Right atrium auricular region (tissue), 2 donors: ENCODE measurements around the gene PCDH9. TPM values are rescaled to one million over a fixed set of nuclear protein-coding genes. Genes with fewer than 3 reads are reported as not detected.

Experiments
- DNase-seq: peaks from one replicate; pipeline ENCODE4 v3.0.0-alpha.2; 2019; ENCODE audit warnings: low spot score
- H3K27ac ChIP-seq, 2 donors: fragments of 200-600 bp; sonication (generic); 1 replicate in 1 of 2; 2 replicates in 1 of 2; pipeline ENCODE4 v1.5.1; 2016 to 2019
- H3K27me3 ChIP-seq, 2 donors: fragments of 200-600 bp; sonication (generic); one replicate each; pipeline versions ENCODE4 v1.5.1 to v1.6.0; 2017 to 2019
- H3K36me3 ChIP-seq: fragments of 200-600 bp; sonication (generic); one replicate; pipeline ENCODE4 v1.5.1; 2016
- H3K4me1 ChIP-seq, 2 donors: fragments of 200-600 bp; sonication (generic); one replicate each; pipeline versions ENCODE4 v1.5.1 to v1.6.0; 2017 to 2019
- H3K4me3 ChIP-seq, 2 donors: fragments of 200-600 bp; sonication (generic); 1 replicate in 1 of 2; 2 replicates in 1 of 2; pipeline ENCODE4 v1.5.1; 2017 to 2019; ENCODE audit warnings: mild to moderate bottlenecking in 1 of 2, moderate library complexity in 1 of 2
- H3K9me3 ChIP-seq, 2 donors: fragments of 200-600 bp; sonication (generic); one replicate each; pipeline ENCODE4 v1.5.1; 2019
- CTCF ChIP-seq, 2 donors: fragments of 200-600 bp; sonication (generic); IDR thresholded peaks; one replicate each; pipeline ENCODE4 v1.5.1; 2019; ENCODE audit warnings: antibody characterized with exemption in 2 of 2
- total RNA-seq, 2 donors: library from RNA; depleted of rRNA; stranded (reverse); fragments of >200 nt; gene quantifications; one replicate each; pipeline ENCODE4 v1.1.0, GENCODE V29; 2016

Gene PCDH9
- total RNA-seq, 2 donors from 2014 or later, result 19.4 to 28.7 TPM

- Histone ChIP-seq H3K9me3 (no peaks in the 10 kb centered on the region), H3K36me3 (no peaks in the 10 kb centered on the region), H3K4me3 (no peak overlapping the region), H3K27ac (no peak overlapping the region), H3K27me3 (no peaks in the 10 kb centered on the region), H3K4me1 (no peaks in the 10 kb centered on the region)
- TF ChIP-seq CTCF (IDR thresholded peaks at IDR 0.05), result no peak
- no peak for DNase-seq
Observed at GRCh38 chr13:67069117-67069767, 160.9 kb downstream of the PCDH9 start.

GRCh38 chr13:67064920-67065319 lies 165.2 kb downstream of the PCDH9 start:
- H3K36me3 ChIP-seq, result no peaks in the 10 kb centered on the region
- H3K27me3 ChIP-seq, result no peaks in the 10 kb centered on the region
- H3K4me1 ChIP-seq, result peaks cover 0 to 6% of the 10 kb centered on the region in 2 donors
- DNase-seq, result no peak
- no peak for TF ChIP-seq CTCF (IDR thresholded peaks at IDR 0.05)
- no peak overlapping the region for H3K27ac ChIP-seq
- H3K9me3 ChIP-seq, result no peaks in the 10 kb centered on the region
- no peak overlapping the region for H3K4me3 ChIP-seq

GRCh38 chr13:67063036-67063435 lies 167.1 kb downstream of the PCDH9 start:
- no peaks in the 10 kb centered on the region for H3K9me3 ChIP-seq
- no peak overlapping the region for H3K27ac ChIP-seq
- peaks cover 0 to 6% of the 10 kb centered on the region in 2 donors for H3K4me1 ChIP-seq
- H3K27me3 ChIP-seq, result no peaks in the 10 kb centered on the region
- no peaks in the 10 kb centered on the region for H3K36me3 ChIP-seq
- no peak for DNase-seq
- no peak for TF ChIP-seq CTCF (IDR thresholded peaks at IDR 0.05)
- no peak overlapping the region for H3K4me3 ChIP-seq

GRCh38 chr13:67062160-67062559 lies 168.0 kb downstream of the PCDH9 start:
- H3K9me3 ChIP-seq, result no peaks in the 10 kb centered on the region
- no peaks in the 10 kb centered on the region for H3K27me3 ChIP-seq
- no peak overlapping the region for H3K4me3 ChIP-seq
- H3K36me3 ChIP-seq, result no peaks in the 10 kb centered on the region
- no peak for DNase-seq
- no peak for TF ChIP-seq CTCF (IDR thresholded peaks at IDR 0.05)
- H3K27ac ChIP-seq, result no peak overlapping the region
- peaks cover 0 to 6% of the 10 kb centered on the region in 2 donors for H3K4me1 ChIP-seq

- H3K27me3 ChIP-seq, result no peaks in the 10 kb centered on the region
- H3K4me1 ChIP-seq, result peaks cover 0 to 6% of the 10 kb centered on the region in 2 donors
- TF ChIP-seq CTCF (IDR thresholded peaks at IDR 0.05), result no peak
- no peak overlapping the region for H3K27ac ChIP-seq
- no peaks in the 10 kb centered on the region for H3K36me3 ChIP-seq
- DNase-seq, result no peak
- no peak overlapping the region for H3K4me3 ChIP-seq
- no peaks in the 10 kb centered on the region for H3K9me3 ChIP-seq
Observed at GRCh38 chr13:67061750-67062149, 168.4 kb downstream of the PCDH9 start.
